GM18520 (cell line): ENCODE measurements around the gene PRRC2A.

Experiments used
- ATAC-seq: cut with Tn5 transposase; IDR thresholded peaks from one replicate; pipeline ENCODE4 v1.9.1; 2021; ENCODE audit not compliant: unreplicated experiment

PRRC2A gene

GRCh38 chr6:31622684-31623091, 2.2 kb downstream of the PRRC2A start:
- ATAC-seq = no peak

- ATAC-seq = no peak
These were observed 3.6 kb downstream of the PRRC2A start for GRCh38 chr6:31624070-31624469.

- no peak for ATAC-seq
These were observed 6.4 kb downstream of the PRRC2A start for GRCh38 chr6:31626952-31627351.

GRCh38 chr6:31627690-31628287, 7.3 kb downstream of the PRRC2A start:
- no peak for ATAC-seq

- no peak for ATAC-seq
These were observed 8.5 kb downstream of the PRRC2A start for GRCh38 chr6:31629014-31629413.

GRCh38 chr6:31630177-31630934, 9.8 kb downstream of the PRRC2A start:
- no peak for ATAC-seq

- no peak for ATAC-seq
These were observed 10.7 kb downstream of the PRRC2A start for GRCh38 chr6:31631209-31631608.

GRCh38 chr6:31631681-31632278, 11.3 kb downstream of the PRRC2A start:
- ATAC-seq = no peak

- ATAC-seq = no peak
These were observed 11.9 kb downstream of the PRRC2A start for GRCh38 chr6:31632279-31632946.

GRCh38 chr6:31633447-31633846, 12.9 kb downstream of the PRRC2A start:
- no peak for ATAC-seq

GRCh38 chr6:31634131-31634530, 13.6 kb downstream of the PRRC2A start:
- ATAC-seq = no peak

GRCh38 chr6:31634969-31635575, 14.6 kb downstream of the PRRC2A start:
- ATAC-seq = no peak

GRCh38 chr6:31636698-31637596, 16.4 kb downstream of the PRRC2A start:
- ATAC-seq = no peak

GRCh38 chr6:31639043-31639442, 18.5 kb downstream of the PRRC2A start:
- no peak for ATAC-seq

- no peak for ATAC-seq
These were observed 18.9 kb downstream of the PRRC2A start for GRCh38 chr6:31639449-31639861.

- ATAC-seq = no peak
These were observed 20.1 kb downstream of the PRRC2A start for GRCh38 chr6:31640612-31641011.

GRCh38 chr6:31641370-31641769, 20.9 kb downstream of the PRRC2A start:
- ATAC-seq = no peak

GRCh38 chr6:31642798-31643570, 22.5 kb downstream of the PRRC2A start:
- no peak for ATAC-seq

GRCh38 chr6:31643818-31644454, 23.4 kb downstream of the PRRC2A start:
- no peak for ATAC-seq
